HepG2 (cell line): ENCODE results near the gene HOXA6. TPM values are rescaled to one million over a fixed set of nuclear protein-coding genes. Genes with fewer than 3 reads are reported as not detected.

Experiments
- ATAC-seq: fragments of 200-7000 bp; cut with Tn5 transposase; 3 replicates; pipeline ENCODE4 v1.9.1; 2020; ENCODE audit warnings: mild to moderate bottlenecking, moderate library complexity
- BruUV-seq: library from RNA; stranded (reverse); fragments of 400-500 nt; replicated peaks from 2 replicates; lab custom pipeline; 2021; lab: Mats Ljungman, UMichigan
- CTCF ChIA-PET: fragments of 300-600 bp; formaldehyde crosslinking; extraction: SDS; loops from one replicate; lab custom pipeline; 2021; ENCODE audit warnings: low total read pairs, inconsistent platforms, low intra/inter-chr PET ratio; lab: Yijun Ruan, JAX
- POLR2A ChIA-PET: fragments of 350-600 bp; sonication (Branson Sonifier 250); formaldehyde crosslinking; loops from one replicate; lab custom pipeline; 2020; ENCODE audit warnings: antibody characterized with exemption, inconsistent platforms; lab: Yijun Ruan, JAX
- DNase-seq: peaks from one replicate; pipeline ENCODE4 v3.0.0-alpha.2; 2015; ENCODE audit warnings: low spot score
- FAIRE-seq: peaks from 3 replicates; lab custom pipeline; 2011; peaks lifted over from hg19 to GRCh38; lab: Jason Lieb, UNC
- H2AFZ ChIP-seq: one replicate; pipeline ENCODE4 v1.6.1; 2011; ENCODE audit warnings: low read length, inconsistent platforms
- H3K27ac ChIP-seq: fragments of 300-600 bp; 3 replicates; pipeline ENCODE4 v1.8.0; 2011; ENCODE audit warnings: mixed run types, mild to moderate bottlenecking, mixed read lengths, low read length, inconsistent platforms; ENCODE audit not compliant: insufficient read depth; ENCODE audit errors: extremely low read length
- H3K27me3 ChIP-seq, 2 experiments: fragments of 200-600 bp in 1 of 2; 2 replicates in 1 of 2; 3 replicates in 1 of 2; pipeline versions ENCODE4 v1.6.0 to v1.8.0; 2011; ENCODE audit warnings: low read length in 2 of 2, mild to moderate bottlenecking in 2 of 2, moderate library complexity in 2 of 2, inconsistent platforms in 1 of 2; ENCODE audit not compliant: insufficient read depth in 2 of 2, control insufficient read depth in 1 of 2
- H3K36me3 ChIP-seq, 2 experiments: fragments of 200-600 bp in 1 of 2; replicated peaks in 1 of 2; 2 replicates in 1 of 2; 3 replicates in 1 of 2; pipeline versions ENCODE4 v1.5.1 to v1.8.0; 2011; ENCODE audit warnings: low read length in 2 of 2, inconsistent platforms in 1 of 2; ENCODE audit not compliant: insufficient read depth in 2 of 2, control insufficient read depth in 1 of 2
- H3K4me1 ChIP-seq: 2 replicates; pipeline ENCODE4 v1.5.1; 2012; ENCODE audit warnings: low read length, inconsistent platforms; ENCODE audit not compliant: insufficient read depth
- H3K4me2 ChIP-seq: 2 replicates; pipeline ENCODE4 v1.6.0; 2011; ENCODE audit warnings: low read depth, low read length, inconsistent platforms
- H3K4me3 ChIP-seq, 3 experiments: fragments of 200-600 bp in 1 of 3; sonication (generic), shearing (Covaris generic) in 1 of 3; replicated peaks in 1 of 3; 2 replicates each; pipeline ENCODE4 v1.5.1; 2011 to 2016; ENCODE audit warnings: low read length in 3 of 3, inconsistent platforms in 2 of 3, low read depth in 2 of 3, mild to moderate bottlenecking in 2 of 3, control low read depth in 1 of 3, mixed read lengths in 1 of 3; ENCODE audit not compliant: insufficient read depth in 1 of 3
- H3K79me2 ChIP-seq: one replicate; pipeline ENCODE4 v1.6.1; 2011; ENCODE audit warnings: low read length, inconsistent platforms; ENCODE audit not compliant: insufficient read depth
- H3K9ac ChIP-seq: 2 replicates; pipeline ENCODE4 v1.6.0; 2011; ENCODE audit warnings: mild to moderate bottlenecking, low read depth, low read length, inconsistent platforms; ENCODE audit not compliant: insufficient read depth
- H3K9me3 ChIP-seq: 2 replicates; pipeline ENCODE4 v1.5.1; 2012; ENCODE audit warnings: mild to moderate bottlenecking, low read length
- H4K20me1 ChIP-seq: 2 replicates; pipeline ENCODE4 v1.6.0; 2011; ENCODE audit warnings: inconsistent platforms, mild to moderate bottlenecking, low read length, moderate library complexity; ENCODE audit not compliant: insufficient read depth
- GPBP1L1 ChIP-seq: sonication (generic); formaldehyde crosslinking; IDR thresholded peaks from 2 replicates; pipeline ENCODE4 v1.5.0; 2020; ENCODE audit warnings: mild to moderate bottlenecking, missing genetic modification reagents
- TCF7 ChIP-seq: sonication (generic); IDR thresholded peaks from 2 replicates; pipeline ENCODE4 v1.6.1; 2016; ENCODE audit warnings: antibody characterized with exemption, low read depth
- TEF ChIP-seq: sonication (generic); formaldehyde crosslinking; IDR thresholded peaks from 2 replicates; pipeline ENCODE4 v1.5.0; 2020; ENCODE audit warnings: missing genetic modification reagents
- ZNF710 ChIP-seq: sonication (generic); formaldehyde crosslinking; IDR thresholded peaks from 2 replicates; pipeline ENCODE4 v1.5.0; 2020; ENCODE audit warnings: mild to moderate bottlenecking, missing genetic modification reagents, borderline replicate concordance
- whole genome bisulfite sequencing: methylation state at CpG from one replicate; pipeline ENCODE4 v1.1.6; 2017; ENCODE audit warnings: low lambda C conversion rate; 5-methylcytosine and 5-hydroxymethylcytosine counted together
- in situ Hi-C: cut with HindIII; loops from 2 replicates; pipeline ENCODE4 v1.10.0; 2017; ENCODE audit warnings: low pct_unique_long_range_greater_than_20kb; ENCODE audit not compliant: extremely low pct_ligation_motif_present
- intact Hi-C: fragments of 100-400 bp; cut with micrococcal nuclease; formaldehyde crosslinking; loops from one replicate; pipeline ENCODE4 v1.10.0; 2022; ENCODE audit not compliant: unreplicated experiment
- polyA plus RNA-seq, 8 experiments: library from polyadenylated mRNA; depleted of rRNA in 3 of 8; stranded (reverse) in 7 of 8; unstranded in 1 of 8; fragments of >200 nt; fragmentation: Illumina TruSeq in 4 of 8; extraction: Trizol in 4 of 8; gene quantifications; 2 replicates each; pipeline versions ENCODE4 v1.2.1 to v1.2.3, GENCODE V29; 2011 to 2016; ENCODE audit warnings: low read depth in 4 of 8, missing spikeins in 1 of 8, mixed read lengths in 1 of 8; ENCODE audit not compliant: insufficient read depth in 1 of 8
- total RNA-seq, 5 experiments: library from RNA; depleted of rRNA; stranded (reverse); fragments of >200 nt; fragmentation: Illumina TruSeq; extraction: Trizol; gene quantifications; 2 replicates each; pipeline ENCODE4 v1.2.3, GENCODE V29; 2016; ENCODE audit warnings: low read depth in 1 of 5
- TF ChIP-seq, protein P1 (sequence below): sonication (generic); formaldehyde crosslinking; IDR thresholded peaks from 2 replicates; pipeline ENCODE4 v1.5.0; 2020; ENCODE audit warnings: mild to moderate bottlenecking, missing genetic modification reagents, borderline replicate concordance
- TF ChIP-seq, protein P2 (sequence below): IDR thresholded peaks from 2 replicates; pipeline ENCODE4 v1.6.1; 2016

Gene HOXA6
- total and polyA plus RNA-seq, 2 of the 13 experiments (the other 11 are each of a cell fraction or from before 2014, with no cell fraction given): 1.3 to 1.5 TPM

DNA sequence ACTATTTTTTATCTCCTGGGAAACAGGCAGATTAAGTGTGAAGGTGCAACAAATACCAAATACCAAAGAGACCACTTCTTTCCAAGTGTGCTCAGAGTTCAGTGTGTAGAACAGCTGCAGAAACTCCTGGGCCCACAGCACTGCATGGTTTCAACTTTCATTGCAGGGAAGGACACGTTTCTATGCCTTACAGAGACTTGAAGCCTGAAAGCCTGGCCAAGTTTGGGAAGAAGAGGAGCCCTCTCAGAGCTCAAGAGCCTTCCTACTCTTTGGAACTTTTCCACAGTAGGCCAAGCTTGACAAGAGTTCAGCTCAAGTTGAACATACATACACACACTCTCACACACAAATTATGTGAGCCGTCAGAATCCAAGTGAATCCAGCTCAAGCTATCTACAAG, 19.5 kb downstream of the HOXA6 start (continued):
- TF ChIP-seq, protein P1, sequence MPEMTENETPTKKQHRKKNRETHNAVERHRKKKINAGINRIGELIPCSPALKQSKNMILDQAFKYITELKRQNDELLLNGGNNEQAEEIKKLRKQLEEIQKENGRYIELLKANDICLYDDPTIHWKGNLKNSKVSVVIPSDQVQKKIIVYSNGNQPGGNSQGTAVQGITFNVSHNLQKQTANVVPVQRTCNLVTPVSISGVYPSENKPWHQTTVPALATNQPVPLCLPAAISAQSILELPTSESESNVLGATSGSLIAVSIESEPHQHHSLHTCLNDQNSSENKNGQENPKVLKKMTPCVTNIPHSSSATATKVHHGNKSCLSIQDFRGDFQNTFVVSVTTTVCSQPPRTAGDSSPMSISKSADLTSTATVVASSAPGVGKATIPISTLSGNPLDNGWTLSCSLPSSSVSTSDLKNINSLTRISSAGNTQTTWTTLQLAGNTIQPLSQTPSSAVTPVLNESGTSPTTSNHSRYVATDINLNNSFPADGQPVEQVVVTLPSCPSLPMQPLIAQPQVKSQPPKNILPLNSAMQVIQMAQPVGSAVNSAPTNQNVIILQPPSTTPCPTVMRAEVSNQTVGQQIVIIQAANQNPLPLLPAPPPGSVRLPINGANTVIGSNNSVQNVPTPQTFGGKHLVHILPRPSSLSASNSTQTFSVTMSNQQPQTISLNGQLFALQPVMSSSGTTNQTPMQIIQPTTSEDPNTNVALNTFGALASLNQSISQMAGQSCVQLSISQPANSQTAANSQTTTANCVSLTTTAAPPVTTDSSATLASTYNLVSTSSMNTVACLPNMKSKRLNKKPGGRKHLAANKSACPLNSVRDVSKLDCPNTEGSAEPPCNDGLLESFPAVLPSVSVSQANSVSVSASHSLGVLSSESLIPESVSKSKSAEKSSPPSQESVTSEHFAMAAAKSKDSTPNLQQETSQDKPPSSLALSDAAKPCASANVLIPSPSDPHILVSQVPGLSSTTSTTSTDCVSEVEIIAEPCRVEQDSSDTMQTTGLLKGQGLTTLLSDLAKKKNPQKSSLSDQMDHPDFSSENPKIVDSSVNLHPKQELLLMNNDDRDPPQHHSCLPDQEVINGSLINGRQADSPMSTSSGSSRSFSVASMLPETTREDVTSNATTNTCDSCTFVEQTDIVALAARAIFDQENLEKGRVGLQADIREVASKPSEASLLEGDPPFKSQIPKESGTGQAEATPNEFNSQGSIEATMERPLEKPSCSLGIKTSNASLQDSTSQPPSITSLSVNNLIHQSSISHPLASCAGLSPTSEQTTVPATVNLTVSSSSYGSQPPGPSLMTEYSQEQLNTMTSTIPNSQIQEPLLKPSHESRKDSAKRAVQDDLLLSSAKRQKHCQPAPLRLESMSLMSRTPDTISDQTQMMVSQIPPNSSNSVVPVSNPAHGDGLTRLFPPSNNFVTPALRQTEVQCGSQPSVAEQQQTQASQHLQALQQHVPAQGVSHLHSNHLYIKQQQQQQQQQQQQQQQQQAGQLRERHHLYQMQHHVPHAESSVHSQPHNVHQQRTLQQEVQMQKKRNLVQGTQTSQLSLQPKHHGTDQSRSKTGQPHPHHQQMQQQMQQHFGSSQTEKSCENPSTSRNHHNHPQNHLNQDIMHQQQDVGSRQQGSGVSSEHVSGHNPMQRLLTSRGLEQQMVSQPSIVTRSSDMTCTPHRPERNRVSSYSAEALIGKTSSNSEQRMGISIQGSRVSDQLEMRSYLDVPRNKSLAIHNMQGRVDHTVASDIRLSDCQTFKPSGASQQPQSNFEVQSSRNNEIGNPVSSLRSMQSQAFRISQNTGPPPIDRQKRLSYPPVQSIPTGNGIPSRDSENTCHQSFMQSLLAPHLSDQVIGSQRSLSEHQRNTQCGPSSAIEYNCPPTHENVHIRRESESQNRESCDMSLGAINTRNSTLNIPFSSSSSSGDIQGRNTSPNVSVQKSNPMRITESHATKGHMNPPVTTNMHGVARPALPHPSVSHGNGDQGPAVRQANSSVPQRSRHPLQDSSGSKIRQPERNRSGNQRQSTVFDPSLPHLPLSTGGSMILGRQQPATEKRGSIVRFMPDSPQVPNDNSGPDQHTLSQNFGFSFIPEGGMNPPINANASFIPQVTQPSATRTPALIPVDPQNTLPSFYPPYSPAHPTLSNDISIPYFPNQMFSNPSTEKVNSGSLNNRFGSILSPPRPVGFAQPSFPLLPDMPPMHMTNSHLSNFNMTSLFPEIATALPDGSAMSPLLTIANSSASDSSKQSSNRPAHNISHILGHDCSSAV (CRISPR knock-in tag): no peak

GRCh38 chr7:27126596-27127327, 20.8 kb downstream of the HOXA6 start:
- POLR2A ChIA-PET: no interaction called here
- WGBS: 85% methylated on average over 3 of the region's 3 CpGs
- TF ChIP-seq TCF7 (no peak), GPBP1L1 (CRISPR knock-in tag) (no peak), ZNF710 (CRISPR knock-in tag) (no peak), TEF (CRISPR knock-in tag) (no peak)
- TF ChIP-seq, protein P2, sequence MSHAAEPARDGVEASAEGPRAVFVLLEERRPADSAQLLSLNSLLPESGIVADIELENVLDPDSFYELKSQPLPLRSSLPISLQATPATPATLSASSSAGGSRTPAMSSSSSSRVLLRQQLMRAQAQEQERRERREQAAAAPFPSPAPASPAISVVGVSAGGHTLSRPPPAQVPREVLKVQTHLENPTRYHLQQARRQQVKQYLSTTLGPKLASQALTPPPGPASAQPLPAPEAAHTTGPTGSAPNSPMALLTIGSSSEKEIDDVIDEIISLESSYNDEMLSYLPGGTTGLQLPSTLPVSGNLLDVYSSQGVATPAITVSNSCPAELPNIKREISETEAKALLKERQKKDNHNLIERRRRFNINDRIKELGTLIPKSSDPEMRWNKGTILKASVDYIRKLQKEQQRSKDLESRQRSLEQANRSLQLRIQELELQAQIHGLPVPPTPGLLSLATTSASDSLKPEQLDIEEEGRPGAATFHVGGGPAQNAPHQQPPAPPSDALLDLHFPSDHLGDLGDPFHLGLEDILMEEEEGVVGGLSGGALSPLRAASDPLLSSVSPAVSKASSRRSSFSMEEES (CRISPR knock-in tag): no peak

More at GRCh38 chr7:27126596-27127327, 20.8 kb downstream of the HOXA6 start:
- CTCF ChIA-PET: no interaction called here
- in situ Hi-C loops: no loop called here
- no peak for DNase-seq
- Histone ChIP-seq H3K9ac (no peak overlapping the region), H3K9me3 (no peaks in the 10 kb centered on the region), H3K27me3 (no peaks in the 10 kb centered on the region; a peak in 1 of 5 replicates), H3K4me1 (peaks cover 76% of the 10 kb centered on the region), H2AFZ (no peak overlapping the region), H4K20me1 (no peaks in the 10 kb centered on the region), H3K27ac (no peak overlapping the region), H3K36me3 (peaks cover 0 to 8% of the 10 kb centered on the region in 2 experiments; a peak in 1 of 5 replicates), H3K4me2 (no peak overlapping the region), H3K4me3 (no peak overlapping the region), H3K79me2 (peaks cover 17% of the 10 kb centered on the region)
- intact Hi-C loops: no loop called here
- no peak for FAIRE-seq
- ATAC-seq: no peak
- no TSS peak for BruUV-seq
